Fibroblast of mammary gland (primary cell): ENCODE measurements around the gene CES2.
"Not testable (repeated sequence)": the region's sequence is repeated elsewhere in the genome, so short reads cannot be mapped to it uniquely, and the experiment has no call there.

Experiments used
- DNase-seq: peaks from one replicate; pipeline ENCODE4 v3.0.0-alpha.2; 2010; ENCODE audit warnings: low read depth
- H3K4me3 ChIP-seq: 2 replicates; pipeline ENCODE4 v1.5.1; 2011; ENCODE audit warnings: low read depth, mild to moderate bottlenecking, low read length, moderate library complexity; ENCODE audit not compliant: control insufficient read depth
- CTCF ChIP-seq: conservative IDR thresholded peaks from 2 replicates; pipeline ENCODE4 v1.5.1; 2011; ENCODE audit warnings: low read depth, low read length, inconsistent platforms; ENCODE audit not compliant: control insufficient read depth, insufficient read depth

Gene CES2

DNA sequence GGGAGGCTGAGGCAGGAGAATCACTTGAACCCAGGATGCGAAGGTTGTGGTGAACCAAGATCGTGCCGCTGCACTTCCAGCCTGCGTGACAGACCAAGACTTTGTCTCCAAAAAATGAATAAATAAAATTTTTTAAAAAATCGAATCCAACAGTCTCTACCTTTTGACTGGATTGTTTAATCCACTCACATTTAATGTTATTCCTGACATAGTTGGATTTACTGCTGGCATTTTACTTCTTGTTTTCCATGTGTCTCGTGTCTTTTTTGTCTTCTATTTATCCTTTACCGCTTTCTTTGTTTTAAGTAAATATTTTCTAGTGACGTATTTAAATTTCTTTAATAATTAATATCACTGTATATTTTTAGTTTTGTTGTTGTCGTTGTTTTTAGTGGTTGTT lies 47.7 kb downstream of the CES2 start:
- no peak for DNase-seq

GRCh38 chr16:66984892-66985311 lies 49.6 kb downstream of the CES2 start:
- DNase-seq = no peak

More for the DNA sequence above, 47.7 kb downstream of the CES2 start:
- no peak overlapping the region for H3K4me3 ChIP-seq
- no peak for TF ChIP-seq CTCF

DNA sequence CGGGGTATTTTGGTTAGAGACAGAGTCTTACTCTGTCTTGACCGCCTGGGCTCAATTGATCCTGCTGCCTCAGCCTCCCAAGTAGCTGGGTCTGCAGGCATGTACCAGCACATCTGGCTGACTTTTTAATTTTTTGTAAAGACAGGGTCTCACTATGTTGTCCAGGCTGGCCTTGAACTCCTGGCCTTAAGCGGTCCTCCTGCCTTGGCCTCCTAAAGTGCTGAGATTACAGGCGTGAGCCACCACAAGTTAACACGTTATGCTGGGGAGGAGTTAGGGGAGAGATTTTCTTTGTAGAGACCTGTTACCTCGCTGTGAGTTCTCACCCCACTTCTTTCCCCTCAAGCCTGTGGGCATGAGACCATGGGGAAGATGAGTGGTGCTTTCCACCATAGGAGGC lies 51.2 kb downstream of the CES2 start:
- H3K4me3 ChIP-seq = no peak overlapping the region
- TF ChIP-seq CTCF = no peak
- no peak for DNase-seq

More at GRCh38 chr16:66984892-66985311, 49.6 kb downstream of the CES2 start:
- TF ChIP-seq CTCF = no peak
- H3K4me3 ChIP-seq = no peak overlapping the region

GRCh38 chr16:66988197-66988788 lies 53.0 kb downstream of the CES2 start, which contains the start of gene CES4A:
Gene CES4A, plus strand, starts transcription at chr16:66988589. Its CDS starts 184 bp downstream, at chr16:66988773.
- peak; percentile 82 for DNase-seq
- TF ChIP-seq CTCF = no peak
- no peak within 1 kb of the TSS for H3K4me3 ChIP-seq

- DNase-seq = no peak
- no peak for TF ChIP-seq CTCF
- no peak overlapping the region for H3K4me3 ChIP-seq
Observed at GRCh38 chr16:66991545-66992077, 56.3 kb downstream of the CES2 start.

DNA sequence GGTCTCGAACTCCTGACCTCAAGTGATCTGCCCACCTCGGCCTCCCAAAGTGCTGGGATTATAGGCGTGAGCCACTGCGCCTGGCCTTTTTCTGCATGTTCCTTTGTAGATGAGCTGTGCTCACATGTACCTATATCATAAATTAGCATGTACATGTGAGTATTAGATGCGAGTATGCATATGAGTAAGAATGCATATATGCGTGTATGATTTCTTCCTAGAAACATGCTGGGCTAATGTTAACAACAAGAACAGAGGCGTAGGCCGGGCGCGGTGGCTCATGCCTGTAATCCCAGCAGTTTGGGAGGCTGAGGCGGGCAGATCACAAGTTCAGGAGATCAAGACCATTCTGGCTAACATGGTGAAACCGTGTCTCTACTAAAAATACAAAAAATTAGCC lies 58.2 kb downstream of the CES2 start:
- not testable (repeated sequence) for H3K4me3 ChIP-seq, DNase-seq
